ENCODE results near the gene ARRDC2. TPM values are rescaled to one million over a fixed set of nuclear protein-coding genes. Genes with fewer than 3 reads are reported as not detected.
A peak's percentile ranks its signal among the peaks of the same experiment; 100 is the strongest.

The ARRDC2 gene
- total RNA-seq, 4 donors from 2014 or later: 26.8 to 94.9 (median 29.4) TPM

DNA sequence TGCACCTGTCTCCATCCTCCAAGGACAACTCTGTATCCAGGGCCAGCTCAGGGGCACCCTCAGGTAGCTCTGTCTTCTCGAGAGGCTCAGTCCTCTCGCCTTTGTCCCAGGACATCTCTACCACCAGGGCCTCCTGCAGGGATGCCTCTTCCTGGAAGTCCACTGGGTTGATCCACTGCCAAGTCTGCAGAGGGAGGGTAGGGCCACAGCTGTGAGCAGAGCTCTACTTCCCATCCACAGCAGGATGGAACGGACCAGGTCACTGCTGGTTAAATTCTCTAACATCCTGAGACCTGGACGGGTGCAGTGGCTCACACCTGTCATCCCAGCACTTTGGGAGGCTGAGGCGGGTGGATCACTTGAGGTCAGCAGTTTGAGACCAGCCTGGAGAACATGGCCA, 51.9 kb downstream of the ARRDC2 start:
- Histone ChIP-seq H3K9me3 (no peaks in the 10 kb centered on the region), H3K27ac (no peak overlapping the region), H3K4me3 (no peak overlapping the region), H3K27me3 (no peaks in the 10 kb centered on the region), H3K36me3 (no peaks in the 10 kb centered on the region), H3K4me1 (peaks cover 0 to 11% (median 7%) of the 10 kb centered on the region in 4 donors)
- TF ChIP-seq, protein P1, sequence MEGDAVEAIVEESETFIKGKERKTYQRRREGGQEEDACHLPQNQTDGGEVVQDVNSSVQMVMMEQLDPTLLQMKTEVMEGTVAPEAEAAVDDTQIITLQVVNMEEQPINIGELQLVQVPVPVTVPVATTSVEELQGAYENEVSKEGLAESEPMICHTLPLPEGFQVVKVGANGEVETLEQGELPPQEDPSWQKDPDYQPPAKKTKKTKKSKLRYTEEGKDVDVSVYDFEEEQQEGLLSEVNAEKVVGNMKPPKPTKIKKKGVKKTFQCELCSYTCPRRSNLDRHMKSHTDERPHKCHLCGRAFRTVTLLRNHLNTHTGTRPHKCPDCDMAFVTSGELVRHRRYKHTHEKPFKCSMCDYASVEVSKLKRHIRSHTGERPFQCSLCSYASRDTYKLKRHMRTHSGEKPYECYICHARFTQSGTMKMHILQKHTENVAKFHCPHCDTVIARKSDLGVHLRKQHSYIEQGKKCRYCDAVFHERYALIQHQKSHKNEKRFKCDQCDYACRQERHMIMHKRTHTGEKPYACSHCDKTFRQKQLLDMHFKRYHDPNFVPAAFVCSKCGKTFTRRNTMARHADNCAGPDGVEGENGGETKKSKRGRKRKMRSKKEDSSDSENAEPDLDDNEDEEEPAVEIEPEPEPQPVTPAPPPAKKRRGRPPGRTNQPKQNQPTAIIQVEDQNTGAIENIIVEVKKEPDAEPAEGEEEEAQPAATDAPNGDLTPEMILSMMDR (IDR thresholded peaks at IDR 0.05): no peak
- TF ChIP-seq POLR2A (IDR thresholded peaks at IDR 0.05): no peak
- DNase-seq: no peak

DNA sequence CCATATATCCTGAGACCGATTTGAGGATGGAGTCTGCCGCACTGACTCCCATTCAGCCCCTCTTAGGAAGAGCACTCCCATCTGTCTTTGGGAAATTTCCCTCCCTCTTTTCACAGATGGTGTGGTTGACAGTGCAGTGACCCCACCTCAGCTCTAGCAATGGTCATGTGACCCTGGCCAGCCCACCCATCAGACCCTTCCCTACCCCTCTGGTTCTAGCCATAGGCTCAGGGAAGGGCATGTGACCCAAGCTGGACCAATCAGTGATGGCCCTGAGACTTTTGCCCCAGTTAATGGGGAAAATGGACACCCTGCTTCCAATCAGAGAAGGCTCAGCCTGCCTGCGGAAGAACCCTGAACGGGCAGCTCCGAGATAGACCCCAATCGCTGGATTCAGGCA, 52.5 kb downstream of the ARRDC2 start:
- Histone ChIP-seq H3K4me1 (peaks cover 0 to 11% (median 7%) of the 10 kb centered on the region in 4 donors), H3K4me3 (no peak overlapping the region), H3K27ac (no peak overlapping the region), H3K9me3 (no peaks in the 10 kb centered on the region), H3K27me3 (no peaks in the 10 kb centered on the region), H3K36me3 (no peaks in the 10 kb centered on the region)
- TF ChIP-seq, protein P1 (IDR thresholded peaks at IDR 0.05): no peak
- TF ChIP-seq POLR2A (IDR thresholded peaks at IDR 0.05): no peak
- no peak for DNase-seq

DNA sequence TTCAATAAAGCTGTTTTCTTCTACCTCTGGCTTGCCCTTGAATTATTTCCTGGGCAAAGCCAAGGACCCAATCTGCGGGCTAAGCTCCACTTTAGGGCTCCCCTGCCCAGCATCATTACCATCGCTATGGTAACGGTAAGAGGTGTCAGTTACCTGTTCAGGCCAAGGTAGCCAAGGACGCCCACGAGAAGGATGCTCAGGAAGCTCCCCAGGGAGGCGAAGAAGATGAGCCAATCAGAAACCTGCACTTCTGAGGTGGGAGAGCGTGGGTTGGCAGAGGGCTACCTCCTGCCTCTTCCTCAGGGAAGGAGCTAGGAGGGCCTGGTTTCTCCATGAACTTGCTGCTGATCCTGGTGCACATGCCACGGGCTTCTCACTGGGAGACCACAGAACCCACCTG, 54.1 kb downstream of the ARRDC2 start:
- peaks cover 0 to 11% (median 7%) of the 10 kb centered on the region in 4 donors for H3K4me1 ChIP-seq
- no peaks in the 10 kb centered on the region for H3K9me3 ChIP-seq
- H3K36me3 ChIP-seq: no peaks in the 10 kb centered on the region
- TF ChIP-seq, protein P1 (IDR thresholded peaks at IDR 0.05): no peak
- DNase-seq: no peak
- H3K27me3 ChIP-seq: no peaks in the 10 kb centered on the region
- H3K27ac ChIP-seq: no peak overlapping the region
- no peak overlapping the region for H3K4me3 ChIP-seq

GRCh38 chr19:18063463-18063862, 55.5 kb downstream of the ARRDC2 start:
- no peak overlapping the region for H3K27ac ChIP-seq
- H3K4me1 ChIP-seq: peaks cover 0 to 3% (median 1%) of the 10 kb centered on the region in 4 donors
- no peaks in the 10 kb centered on the region for H3K36me3 ChIP-seq
- no peaks in the 10 kb centered on the region for H3K9me3 ChIP-seq
- H3K27me3 ChIP-seq: no peaks in the 10 kb centered on the region
- TF ChIP-seq POLR2A (IDR thresholded peaks at IDR 0.05): no peak
- TF ChIP-seq, protein P1 (IDR thresholded peaks at IDR 0.05): peak in 1 of 6 experiments; percentile 6
- DNase-seq: no peak
- no peak overlapping the region for H3K4me3 ChIP-seq

Small RNA genes within 50 kb of the gene (small RNA-seq; reads per million reads assigned to genes)
- gene RNA5SP468: 0 reads per million in 2 donors

Other genes with a start within 250 kb of the ARRDC2 start
- 100 to 1,000 TPM in 3 of 4 donors, 10 to 100 TPM in 1; 13.2 to 154 (median 127) TPM for gene B3GNT3, start 213.0 kb upstream of the ARRDC2 start, total RNA-seq
- not detected for gene INSL3, start 186.7 kb upstream of the ARRDC2 start, total RNA-seq
- 10 to 100 TPM in 1 of 4 donors, 1 to 10 TPM in 3; 4.0 to 32.2 (median 5.4) TPM for gene JAK3, start 160.2 kb upstream of the ARRDC2 start, total RNA-seq
- gene RPL18A, start 148.3 kb upstream of the ARRDC2 start, total RNA-seq: 100 to 1,000 TPM; 456 to 824 (median 599) TPM
- gene SLC5A5, start 136.2 kb upstream of the ARRDC2 start, total RNA-seq: not detected
- gene CCDC124, start 75.2 kb upstream of the ARRDC2 start, total RNA-seq: 10 to 100 TPM; 18.9 to 33.0 (median 24.4) TPM
- gene KCNN1, start 41.1 kb upstream of the ARRDC2 start, total RNA-seq: not detected
- gene IL12RB1, start 78.8 kb downstream of the ARRDC2 start, total RNA-seq: 10 to 100 TPM in 1 of 4 donors, 1 to 10 TPM in 3; 1.2 to 19.0 (median 2.8) TPM
- 10 to 100 TPM; 47.8 to 56.3 (median 52.0) TPM for gene MAST3, start 89.6 kb downstream of the ARRDC2 start, total RNA-seq
- 10 to 100 TPM; 19.7 to 45.4 (median 28.2) TPM for gene PIK3R2, start 145.0 kb downstream of the ARRDC2 start, total RNA-seq
- 100 to 1,000 TPM in 1 of 4 donors, 10 to 100 TPM in 3; 54.9 to 109 (median 60.7) TPM for gene IFI30, start 165.6 kb downstream of the ARRDC2 start, total RNA-seq
- gene MPV17L2, start 185.0 kb downstream of the ARRDC2 start, total RNA-seq: 10 to 100 TPM in 3 of 4 donors, 1 to 10 TPM in 1; 4.1 to 19.6 (median 16.0) TPM
- 1 to 10 TPM in 3 of 4 donors, not detected in 1; 6.1 to 9.5 (median 8.3) TPM for gene RAB3A, start 195.9 kb downstream of the ARRDC2 start, total RNA-seq
- gene PDE4C, start 218.3 kb downstream of the ARRDC2 start, total RNA-seq: 1 to 10 TPM in 3 of 4 donors, not detected in 1; 3.9 to 8.3 (median 8.3) TPM